Endothelial cell (in vitro differentiated cells): ENCODE results near the gene DPYD. TPM values are rescaled to one million over a fixed set of nuclear protein-coding genes. Genes with fewer than 3 reads are reported as not detected.

Source experiments
- DNase-seq: peaks from one replicate; pipeline ENCODE4 v3.0.0; 2021; ENCODE audit warnings: low spot score
- H3K27ac Mint-ChIP-seq: one replicate; pipeline ENCODE4 v1.8.0; 2021; ENCODE audit warnings: mixed read lengths, inconsistent platforms; ENCODE audit not compliant: unreplicated experiment
- H3K27me3 Mint-ChIP-seq: one replicate; pipeline ENCODE4 v1.8.0; 2021; ENCODE audit warnings: mild to moderate bottlenecking, moderate library complexity, mixed read lengths, inconsistent platforms; ENCODE audit not compliant: unreplicated experiment
- H3K36me3 Mint-ChIP-seq: one replicate; pipeline ENCODE4 v1.8.0; 2021; ENCODE audit warnings: mild to moderate bottlenecking, low read depth, mixed read lengths, inconsistent platforms; ENCODE audit not compliant: unreplicated experiment
- H3K4me1 Mint-ChIP-seq: one replicate; pipeline ENCODE4 v1.8.0; 2021; ENCODE audit warnings: mild to moderate bottlenecking, mixed read lengths, inconsistent platforms; ENCODE audit not compliant: unreplicated experiment
- H3K4me3 Mint-ChIP-seq: one replicate; pipeline ENCODE4 v1.8.0; 2021; ENCODE audit warnings: mild to moderate bottlenecking, mixed read lengths, inconsistent platforms; ENCODE audit not compliant: unreplicated experiment
- H3K9me3 Mint-ChIP-seq: one replicate; pipeline ENCODE4 v1.8.0; 2021; ENCODE audit warnings: mixed read lengths, inconsistent platforms; ENCODE audit not compliant: unreplicated experiment
- total RNA-seq: library from RNA; stranded (reverse); fragmentation: NEBNext Ultra II Directional; extraction: Animal tissue kit (Norgen Biotek cat#: 25700); gene quantifications from one replicate; pipeline ENCODE4 v1.2.1, GENCODE V29; 2021; ENCODE audit not compliant: unreplicated experiment
- TF ChIP-seq, protein P1 (sequence below): fragments of 200-600 bp; sonication (generic); IDR thresholded peaks from one replicate; pipeline ENCODE4 v1.5.0; 2021; ENCODE audit warnings: antibody characterized with exemption; ENCODE audit not compliant: unreplicated experiment

Gene DPYD
- total RNA-seq, 1 donor from 2014 or later, result 3.4 TPM

DNA sequence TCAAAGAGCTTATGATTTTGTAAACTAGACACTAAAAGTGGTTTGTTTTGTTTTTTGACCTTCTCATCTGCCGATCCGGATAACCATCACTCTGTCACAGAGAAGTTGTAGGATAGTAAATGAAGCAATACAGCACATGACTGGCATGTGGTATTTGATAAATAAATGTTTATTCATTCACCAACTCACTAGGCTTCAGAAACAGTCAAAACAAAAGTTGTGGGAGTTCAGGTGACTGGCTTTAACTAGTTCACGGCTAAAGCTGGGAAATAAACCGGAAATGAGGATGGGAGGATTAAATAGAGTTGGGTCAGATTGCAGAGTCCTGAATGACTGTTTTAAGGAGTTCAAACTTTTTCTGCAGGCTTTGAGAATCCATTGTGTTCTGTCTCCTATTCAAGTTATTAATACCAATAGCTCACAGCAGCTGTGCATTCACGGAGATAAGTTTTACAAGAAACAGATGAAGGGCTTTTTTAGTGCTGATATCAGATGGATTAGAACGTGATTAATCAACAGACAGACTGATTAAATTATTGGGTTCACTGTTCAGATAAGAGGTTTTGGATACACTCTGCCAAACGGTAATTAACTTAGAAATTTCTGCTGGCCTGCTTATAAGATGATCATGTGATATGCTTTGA lies 463.3 kb downstream of the DPYD start:
- Mint-ChIP-seq H3K4me3 (no peak overlapping the region), H3K9me3 (no peaks in the 10 kb centered on the region), H3K4me1 (peaks cover 5% of the 10 kb centered on the region), H3K36me3 (no peaks in the 10 kb centered on the region), H3K27me3 (no peaks in the 10 kb centered on the region), H3K27ac (no peak overlapping the region)
- TF ChIP-seq, protein P1, sequence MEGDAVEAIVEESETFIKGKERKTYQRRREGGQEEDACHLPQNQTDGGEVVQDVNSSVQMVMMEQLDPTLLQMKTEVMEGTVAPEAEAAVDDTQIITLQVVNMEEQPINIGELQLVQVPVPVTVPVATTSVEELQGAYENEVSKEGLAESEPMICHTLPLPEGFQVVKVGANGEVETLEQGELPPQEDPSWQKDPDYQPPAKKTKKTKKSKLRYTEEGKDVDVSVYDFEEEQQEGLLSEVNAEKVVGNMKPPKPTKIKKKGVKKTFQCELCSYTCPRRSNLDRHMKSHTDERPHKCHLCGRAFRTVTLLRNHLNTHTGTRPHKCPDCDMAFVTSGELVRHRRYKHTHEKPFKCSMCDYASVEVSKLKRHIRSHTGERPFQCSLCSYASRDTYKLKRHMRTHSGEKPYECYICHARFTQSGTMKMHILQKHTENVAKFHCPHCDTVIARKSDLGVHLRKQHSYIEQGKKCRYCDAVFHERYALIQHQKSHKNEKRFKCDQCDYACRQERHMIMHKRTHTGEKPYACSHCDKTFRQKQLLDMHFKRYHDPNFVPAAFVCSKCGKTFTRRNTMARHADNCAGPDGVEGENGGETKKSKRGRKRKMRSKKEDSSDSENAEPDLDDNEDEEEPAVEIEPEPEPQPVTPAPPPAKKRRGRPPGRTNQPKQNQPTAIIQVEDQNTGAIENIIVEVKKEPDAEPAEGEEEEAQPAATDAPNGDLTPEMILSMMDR, result no peak
- DNase-seq, result no peak

DNA sequence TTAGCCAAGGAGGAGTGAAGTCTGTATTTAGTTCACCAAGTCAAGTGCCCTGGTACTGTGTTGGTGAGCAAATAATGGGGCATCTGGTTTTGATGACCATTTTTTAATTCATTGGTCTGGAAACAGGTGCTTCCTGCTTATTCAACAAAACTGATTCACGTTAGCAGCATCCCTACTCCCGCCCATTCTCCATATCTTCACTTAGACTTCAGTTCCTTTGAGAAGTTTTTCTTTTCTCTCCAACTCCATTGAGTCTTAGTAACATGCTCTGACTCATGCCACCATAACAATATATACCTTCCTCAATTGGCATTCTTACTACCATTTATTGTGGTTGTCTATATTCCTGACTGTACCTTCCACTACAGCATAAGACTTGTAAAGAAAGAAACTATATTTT lies 468.9 kb downstream of the DPYD start:
- no peaks in the 10 kb centered on the region for H3K36me3 Mint-ChIP-seq
- peaks cover 2% of the 10 kb centered on the region for H3K4me1 Mint-ChIP-seq
- H3K27me3 Mint-ChIP-seq, result no peaks in the 10 kb centered on the region
- TF ChIP-seq, protein P1, result no peak
- no peak for DNase-seq
- no peaks in the 10 kb centered on the region for H3K9me3 Mint-ChIP-seq
- H3K4me3 Mint-ChIP-seq, result no peak overlapping the region
- no peak overlapping the region for H3K27ac Mint-ChIP-seq

DNA sequence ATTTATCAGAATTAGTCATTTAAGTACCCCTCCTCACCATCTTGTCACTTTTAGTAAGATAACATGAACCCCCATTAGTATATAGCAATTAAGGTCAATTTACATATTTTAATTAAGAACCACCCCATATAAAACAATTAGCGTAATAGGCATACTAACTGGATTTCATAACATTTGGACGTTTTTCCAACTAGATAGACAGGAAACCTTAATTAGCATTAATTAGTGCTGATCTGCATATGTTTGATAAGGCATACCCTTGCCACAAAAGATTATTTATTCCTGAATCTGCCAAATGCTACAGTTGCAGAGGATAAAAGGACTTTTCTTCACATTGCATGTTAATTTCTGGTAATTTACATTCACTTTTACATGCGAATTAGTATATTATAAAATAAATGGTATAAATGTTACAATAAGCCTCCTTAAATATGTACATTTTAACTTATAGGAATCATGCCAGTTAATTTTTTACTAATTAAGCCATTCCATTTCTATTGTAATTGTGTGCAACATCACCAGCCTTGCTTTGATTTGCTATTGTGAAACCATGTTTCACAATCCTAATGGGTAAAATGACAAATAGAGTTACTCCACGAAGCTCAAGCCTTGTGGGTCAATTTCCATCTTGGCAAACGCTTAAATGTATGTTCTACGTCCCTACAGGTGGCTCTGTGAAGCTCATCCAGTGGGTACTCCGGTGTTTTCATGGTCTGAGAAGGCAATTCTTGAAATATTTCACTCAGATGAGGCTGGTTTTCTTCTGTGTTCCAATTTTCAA lies 469.6 kb downstream of the DPYD start:
- Mint-ChIP-seq H3K4me1 (peaks cover 2% of the 10 kb centered on the region), H3K27me3 (no peaks in the 10 kb centered on the region), H3K27ac (no peak overlapping the region), H3K9me3 (no peaks in the 10 kb centered on the region), H3K4me3 (no peak overlapping the region), H3K36me3 (no peaks in the 10 kb centered on the region)
- TF ChIP-seq, protein P1, result no peak
- DNase-seq, result no peak

DNA sequence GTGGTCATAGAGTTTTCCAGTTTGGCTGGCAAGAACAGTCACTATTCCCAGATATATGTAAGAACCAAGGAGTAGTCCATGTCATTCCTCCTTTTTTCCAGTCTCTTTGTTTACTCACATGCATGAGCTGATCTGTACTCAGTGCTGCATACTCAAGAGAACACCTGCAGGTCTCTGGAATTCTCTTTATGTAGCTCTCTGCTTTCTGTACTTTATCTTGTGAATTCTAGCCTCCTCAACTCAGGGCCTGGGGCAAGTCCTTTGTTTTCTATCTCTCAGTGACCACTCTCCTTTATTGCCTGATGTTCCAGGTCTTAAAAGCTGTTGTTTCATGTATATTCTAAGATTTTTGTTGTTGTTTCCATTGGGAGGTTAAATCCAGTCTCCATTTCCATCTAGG lies 478.9 kb downstream of the DPYD start:
- no peak overlapping the region for H3K27ac Mint-ChIP-seq
- DNase-seq, result no peak

More for the DNA sequence above, 478.9 kb downstream of the DPYD start:
- H3K4me1 Mint-ChIP-seq, result no peaks in the 10 kb centered on the region
- H3K4me3 Mint-ChIP-seq, result no peak overlapping the region
- no peaks in the 10 kb centered on the region for H3K36me3 Mint-ChIP-seq
- TF ChIP-seq, protein P1, result no peak
- H3K27me3 Mint-ChIP-seq, result no peaks in the 10 kb centered on the region
- no peaks in the 10 kb centered on the region for H3K9me3 Mint-ChIP-seq
